Hindlimb muscle (tissue), 1 donor: Measurements from ENCODE around the gene ABHD2. TPM values are rescaled to one million over a fixed set of nuclear protein-coding genes. Genes with fewer than 3 reads are reported as not detected.
"Not testable (repeated sequence)": the region's sequence is repeated elsewhere in the genome, so short reads cannot be mapped to it uniquely, and the experiment has no call there.

ENCODE experiments used
- DNase-seq: peaks from one replicate; pipeline ENCODE4 v3.0.0-alpha.2; 2013
- polyA plus RNA-seq: library from polyadenylated mRNA; unstranded; fragments of 120-200 nt; gene quantifications from one replicate; pipeline ENCODE4 v1.2.1, GENCODE V29; 2013; ENCODE audit not compliant: insufficient read length

ABHD2 gene
- polyA plus RNA-seq, 1 donor: 22.0 TPM

GRCh38 chr15:89075846-89076245 lies 12.4 kb upstream of the ABHD2 start:
- no peak for DNase-seq

- DNase-seq: no peak
Measured at GRCh38 chr15:89077750-89078149, 10.5 kb upstream of the ABHD2 start.

GRCh38 chr15:89078851-89079810 lies 9.1 kb upstream of the ABHD2 start:
- no peak for DNase-seq

GRCh38 chr15:89081878-89082277 lies 6.4 kb upstream of the ABHD2 start:
- DNase-seq: no peak

- no peak for DNase-seq
Measured at GRCh38 chr15:89083246-89083645, 5.0 kb upstream of the ABHD2 start.

- peak; percentile 32 for DNase-seq
Measured at GRCh38 chr15:89085289-89085926, 2.8 kb upstream of the ABHD2 start.

- DNase-seq: not testable (repeated sequence)
Measured at GRCh38 chr15:89085933-89086332, 2.3 kb upstream of the ABHD2 start.

- not testable (repeated sequence) for DNase-seq
Measured at GRCh38 chr15:89086390-89086789, 1.9 kb upstream of the ABHD2 start.

GRCh38 chr15:89087161-89087829 lies 961 bp upstream of the ABHD2 start:
- no peak for DNase-seq

GRCh38 chr15:89088605-89089315 lies 504 bp downstream of the ABHD2 start:
- DNase-seq: no peak

GRCh38 chr15:89089316-89090230 lies 1.3 kb downstream of the ABHD2 start:
- DNase-seq: no peak

GRCh38 chr15:89090791-89091626 lies 2.8 kb downstream of the ABHD2 start:
- peak; percentile 34 for DNase-seq

GRCh38 chr15:89091627-89092220 lies 3.5 kb downstream of the ABHD2 start:
- no peak for DNase-seq

GRCh38 chr15:89093509-89093908 lies 5.3 kb downstream of the ABHD2 start:
- no peak for DNase-seq

GRCh38 chr15:89095073-89095472 lies 6.8 kb downstream of the ABHD2 start:
- DNase-seq: no peak

GRCh38 chr15:89095556-89095955 lies 7.3 kb downstream of the ABHD2 start:
- no peak for DNase-seq

GRCh38 chr15:89096664-89097063 lies 8.4 kb downstream of the ABHD2 start:
- no peak for DNase-seq

- no peak for DNase-seq
Measured at GRCh38 chr15:89097313-89097712, 9.1 kb downstream of the ABHD2 start.

- no peak for DNase-seq
Measured at GRCh38 chr15:89098281-89098680, 10.0 kb downstream of the ABHD2 start.

GRCh38 chr15:89099968-89100367 lies 11.7 kb downstream of the ABHD2 start:
- DNase-seq: no peak
